Measurements from ENCODE around the gene PPP2R1A.

DNA sequence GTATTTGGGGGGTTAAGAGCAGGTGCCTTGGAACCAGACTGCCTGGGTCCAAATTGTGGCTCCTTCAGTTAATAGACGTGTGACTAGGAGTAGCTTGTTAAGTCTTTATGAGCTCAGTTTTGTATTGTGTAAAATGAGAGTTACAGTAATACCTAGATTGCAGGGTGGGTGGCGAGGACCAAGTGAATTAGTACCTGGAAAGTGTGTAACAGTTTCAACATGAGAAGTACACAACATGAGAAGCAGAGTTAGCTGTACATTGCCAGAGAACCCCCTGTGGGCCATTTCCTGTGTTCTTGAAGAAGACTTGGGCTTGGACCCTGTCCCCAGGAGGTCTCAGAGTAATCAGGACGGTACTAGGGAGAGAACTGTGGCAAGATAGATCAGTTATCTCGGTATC lies 36.8 kb downstream of the PPP2R1A start:
- TF ChIP-seq POLR2AphosphoS5 (IDR thresholded peaks at IDR 0.05): no peak
- TF ChIP-seq CTCF (IDR thresholded peaks at IDR 0.05): no peak
- no peak for TF ChIP-seq POLR2A (IDR thresholded peaks at IDR 0.05)

Data from stomach (tissue), 4 donors.